ENCODE data around the gene RNF149. TPM values are rescaled to one million over a fixed set of nuclear protein-coding genes. Genes with fewer than 3 reads are reported as not detected.

Gene RNF149
- total RNA-seq, 1 donor from 2014 or later: 94.0 TPM

DNA sequence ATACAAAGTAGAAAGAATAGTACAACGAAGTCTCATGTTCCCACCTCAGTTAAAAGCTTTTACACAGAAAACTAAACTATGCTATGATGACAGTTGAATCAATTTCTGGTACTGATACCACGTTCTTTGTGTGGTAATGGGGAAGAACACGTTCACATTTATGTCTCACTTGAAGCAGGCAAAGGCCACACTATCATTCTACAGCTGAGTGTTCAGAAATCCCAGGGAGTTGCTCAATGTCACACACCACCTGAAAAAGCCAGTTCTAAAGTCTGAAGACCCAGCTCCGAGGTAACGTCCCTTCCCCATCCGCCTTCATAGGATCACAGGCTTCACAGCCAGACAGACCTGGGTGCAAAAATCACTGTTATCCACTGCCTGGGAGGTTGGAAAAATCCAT, 8.9 kb downstream of the RNF149 start:
- no peak for ATAC-seq
- H3K4me1 ChIP-seq: peaks cover 52% of the 10 kb centered on the region
- H3K27me3 ChIP-seq: no peaks in the 10 kb centered on the region
- TF ChIP-seq, protein P1, sequence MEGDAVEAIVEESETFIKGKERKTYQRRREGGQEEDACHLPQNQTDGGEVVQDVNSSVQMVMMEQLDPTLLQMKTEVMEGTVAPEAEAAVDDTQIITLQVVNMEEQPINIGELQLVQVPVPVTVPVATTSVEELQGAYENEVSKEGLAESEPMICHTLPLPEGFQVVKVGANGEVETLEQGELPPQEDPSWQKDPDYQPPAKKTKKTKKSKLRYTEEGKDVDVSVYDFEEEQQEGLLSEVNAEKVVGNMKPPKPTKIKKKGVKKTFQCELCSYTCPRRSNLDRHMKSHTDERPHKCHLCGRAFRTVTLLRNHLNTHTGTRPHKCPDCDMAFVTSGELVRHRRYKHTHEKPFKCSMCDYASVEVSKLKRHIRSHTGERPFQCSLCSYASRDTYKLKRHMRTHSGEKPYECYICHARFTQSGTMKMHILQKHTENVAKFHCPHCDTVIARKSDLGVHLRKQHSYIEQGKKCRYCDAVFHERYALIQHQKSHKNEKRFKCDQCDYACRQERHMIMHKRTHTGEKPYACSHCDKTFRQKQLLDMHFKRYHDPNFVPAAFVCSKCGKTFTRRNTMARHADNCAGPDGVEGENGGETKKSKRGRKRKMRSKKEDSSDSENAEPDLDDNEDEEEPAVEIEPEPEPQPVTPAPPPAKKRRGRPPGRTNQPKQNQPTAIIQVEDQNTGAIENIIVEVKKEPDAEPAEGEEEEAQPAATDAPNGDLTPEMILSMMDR (IDR thresholded peaks at IDR 0.05): no peak
- H3K4me3 ChIP-seq: no peak overlapping the region
- H3K9me3 ChIP-seq: no peaks in the 10 kb centered on the region
- intact Hi-C loops (cut with DNase I): no loop called here
- H3K27ac ChIP-seq: no peak overlapping the region
- no peak for DNase-seq
- H3K36me3 ChIP-seq: peaks cover 17% of the 10 kb centered on the region

DNA sequence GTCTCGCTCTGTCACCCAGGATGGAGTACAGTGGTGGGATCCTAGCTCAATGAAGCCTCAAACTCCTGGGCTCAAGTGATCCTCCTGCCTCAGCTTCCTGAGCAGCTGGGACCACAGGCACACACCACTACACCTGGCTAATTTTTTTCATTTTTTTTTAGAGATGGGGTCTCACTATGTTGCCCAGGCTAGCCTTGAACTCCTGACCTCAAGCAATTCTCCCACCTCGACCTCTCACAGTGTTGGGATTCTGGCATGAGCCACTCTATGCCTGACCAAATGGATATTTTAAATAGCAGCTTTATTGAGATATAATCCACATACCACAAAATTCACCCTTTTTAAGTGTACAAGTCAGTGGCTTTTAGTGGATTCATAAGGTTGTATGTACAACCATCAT, 11.1 kb downstream of the RNF149 start:
- Histone ChIP-seq H3K4me1 (peaks cover 52% of the 10 kb centered on the region), H3K36me3 (peaks cover 36% of the 10 kb centered on the region), H3K27me3 (no peaks in the 10 kb centered on the region), H3K27ac (no peak overlapping the region), H3K4me3 (no peak overlapping the region), H3K9me3 (no peaks in the 10 kb centered on the region)
- TF ChIP-seq, protein P1 (IDR thresholded peaks at IDR 0.05): no peak
- intact Hi-C loops (cut with DNase I): no loop called here
- DNase-seq (no peak), ATAC-seq (no peak)

DNA sequence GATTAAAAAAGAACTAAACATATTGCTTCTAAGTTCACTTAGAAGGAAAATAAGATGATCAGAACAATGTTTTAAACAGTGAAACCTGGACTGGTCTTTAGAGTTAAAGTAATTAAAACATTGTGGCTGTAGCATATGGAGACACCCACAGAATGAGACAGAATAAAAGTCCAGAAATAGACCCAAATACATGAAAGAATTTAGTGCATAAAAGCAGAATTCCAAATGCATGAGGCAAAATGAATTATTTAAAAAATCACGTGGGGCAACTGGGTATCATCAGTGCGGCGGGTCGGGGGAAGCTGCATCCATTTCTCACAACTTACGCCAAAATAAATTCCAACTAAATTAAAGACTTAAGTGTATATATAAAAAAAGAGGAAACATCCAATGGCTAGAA, 12.1 kb downstream of the RNF149 start:
- TF ChIP-seq, protein P1 (IDR thresholded peaks at IDR 0.05): no peak
- H3K4me1 ChIP-seq: peaks cover 45% of the 10 kb centered on the region
- H3K4me3 ChIP-seq: no peak overlapping the region
- H3K36me3 ChIP-seq: peaks cover 39% of the 10 kb centered on the region
- no peak for DNase-seq
- intact Hi-C loops (cut with DNase I): no loop called here
- ATAC-seq: no peak
- H3K27ac ChIP-seq: no peak overlapping the region
- no peaks in the 10 kb centered on the region for H3K27me3 ChIP-seq
- no peaks in the 10 kb centered on the region for H3K9me3 ChIP-seq

DNA sequence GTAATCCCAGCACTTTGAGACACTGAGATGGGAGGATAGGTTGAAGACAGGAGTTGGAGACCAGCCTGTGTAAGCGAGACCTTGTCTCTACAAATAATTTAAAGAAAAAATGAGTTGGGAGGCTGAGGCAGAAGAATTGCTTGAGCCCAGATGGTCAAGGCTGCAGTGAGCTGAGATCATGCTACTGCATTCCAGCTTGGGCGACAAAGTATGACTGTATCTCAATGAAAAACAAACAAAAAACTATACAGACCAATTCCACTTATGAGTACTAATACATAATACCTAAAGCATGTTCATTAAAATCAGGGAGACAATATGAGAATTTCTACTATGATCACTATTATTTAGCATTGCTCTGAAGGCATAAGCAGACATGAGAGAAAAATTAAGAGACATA, 12.6 kb downstream of the RNF149 start:
- Histone ChIP-seq H3K9me3 (no peaks in the 10 kb centered on the region), H3K27ac (no peak overlapping the region), H3K4me3 (no peak overlapping the region), H3K36me3 (peaks cover 41% of the 10 kb centered on the region), H3K27me3 (no peaks in the 10 kb centered on the region), H3K4me1 (peaks cover 42% of the 10 kb centered on the region)
- ATAC-seq (no peak), DNase-seq (no peak)
- TF ChIP-seq, protein P1 (IDR thresholded peaks at IDR 0.05): no peak
- intact Hi-C loops (cut with DNase I): no loop called here

DNA sequence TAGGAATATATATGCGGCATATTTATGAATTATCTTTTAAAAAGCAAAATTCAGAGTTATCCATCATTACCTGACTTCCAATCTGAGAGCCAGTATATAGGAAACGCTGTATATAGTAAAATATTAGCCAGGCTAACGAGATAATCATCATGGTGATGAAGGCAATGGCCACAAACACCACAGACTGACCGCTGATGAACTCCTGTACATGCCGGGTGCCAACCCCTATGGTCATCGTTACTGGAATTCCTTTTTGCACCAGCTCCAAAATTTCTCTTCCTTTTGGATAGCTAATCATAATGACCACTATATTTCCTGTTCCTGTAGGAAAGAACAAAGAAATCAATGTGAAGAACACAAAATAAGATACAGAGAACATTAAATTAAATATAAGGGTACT, 13.6 kb downstream of the RNF149 start:
- peaks cover 40% of the 10 kb centered on the region for H3K4me1 ChIP-seq
- no peak overlapping the region for H3K27ac ChIP-seq
- DNase-seq: no peak
- no peak overlapping the region for H3K4me3 ChIP-seq
- H3K27me3 ChIP-seq: no peaks in the 10 kb centered on the region
- TF ChIP-seq, protein P1 (IDR thresholded peaks at IDR 0.05): no peak
- no peak for ATAC-seq
- intact Hi-C loops (cut with DNase I): no loop called here
- H3K9me3 ChIP-seq: no peaks in the 10 kb centered on the region
- peaks cover 42% of the 10 kb centered on the region for H3K36me3 ChIP-seq

DNA sequence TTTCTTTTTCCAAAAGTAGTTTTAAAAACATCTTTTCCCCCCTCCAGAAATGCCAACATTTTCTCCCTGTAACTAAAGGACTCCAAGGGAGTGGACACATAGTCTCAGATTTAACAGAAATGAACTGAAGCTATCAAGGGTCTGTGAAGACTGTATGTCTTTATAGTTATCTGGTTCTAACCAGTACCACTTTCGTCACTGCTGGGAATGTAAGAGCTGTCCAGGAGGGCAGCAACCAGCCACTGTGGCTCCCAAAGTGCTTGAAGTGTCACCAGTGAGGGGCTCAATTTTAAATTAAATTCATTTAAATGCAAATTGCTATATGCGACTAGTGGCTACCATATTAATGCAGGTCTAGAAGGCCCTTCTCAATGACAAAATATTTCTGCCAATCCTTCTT, 15.0 kb downstream of the RNF149 start:
- no peak overlapping the region for H3K27ac ChIP-seq
- intact Hi-C loops (cut with DNase I): no loop called here
- TF ChIP-seq, protein P1 (IDR thresholded peaks at IDR 0.05): no peak
- ATAC-seq (no peak), DNase-seq (no peak)
- peaks cover 54% of the 10 kb centered on the region for H3K36me3 ChIP-seq
- no peaks in the 10 kb centered on the region for H3K9me3 ChIP-seq
- H3K4me1 ChIP-seq: peaks cover 28% of the 10 kb centered on the region
- H3K4me3 ChIP-seq: no peak overlapping the region
- no peaks in the 10 kb centered on the region for H3K27me3 ChIP-seq

All from upper lobe of right lung (tissue), 1 donor.